NK-92 (cell line): Measurements from ENCODE around the gene ZBTB5.
"Not testable (repeated sequence)": the region's sequence is repeated elsewhere in the genome, so short reads cannot be mapped to it uniquely, and the experiment has no call there.

ENCODE experiments used
- DNase-seq: peaks from one replicate; lab custom pipeline; 2025; ENCODE audit not compliant: unreplicated experiment; lab: John Stamatoyannopoulos, UW

ZBTB5 gene

GRCh38 chr9:37486616-37487548 is 21.6 kb upstream of the ZBTB5 start:
- no peak for DNase-seq

- DNase-seq, result no peak
Measured at GRCh38 chr9:37486256-37486615, 21.0 kb upstream of the ZBTB5 start.

GRCh38 chr9:37485389-37486255 is 20.4 kb upstream of the ZBTB5 start, which contains the start of gene POLR1E:
POLR1E (plus strand) TSS chr9:37485948; CDS start chr9:37486048, 100 bp downstream.
- DNase-seq, result peak; percentile 36

GRCh38 chr9:37480759-37481158 is 15.5 kb upstream of the ZBTB5 start:
- DNase-seq, result no peak

GRCh38 chr9:37477987-37478619 is 12.9 kb upstream of the ZBTB5 start:
- DNase-seq, result not testable (repeated sequence)

- DNase-seq, result not testable (repeated sequence)
Measured at GRCh38 chr9:37477443-37477842, 12.2 kb upstream of the ZBTB5 start.

- no peak for DNase-seq
Measured at GRCh38 chr9:37476930-37477329, 11.7 kb upstream of the ZBTB5 start.

- DNase-seq, result no peak
Measured at GRCh38 chr9:37474438-37474837, 9.2 kb upstream of the ZBTB5 start.

- not testable (repeated sequence) for DNase-seq
Measured at GRCh38 chr9:37473982-37474381, 8.7 kb upstream of the ZBTB5 start.

- no peak for DNase-seq
Measured at GRCh38 chr9:37471942-37472684, 6.9 kb upstream of the ZBTB5 start.

GRCh38 chr9:37468620-37469019 is 3.4 kb upstream of the ZBTB5 start:
- no peak for DNase-seq

- DNase-seq, result not testable (repeated sequence)
Measured at GRCh38 chr9:37467530-37467929, 2.3 kb upstream of the ZBTB5 start.

GRCh38 chr9:37466037-37466709 is 923 bp upstream of the ZBTB5 start:
- DNase-seq, result no peak

GRCh38 chr9:37464426-37465248 is 613 bp downstream of the ZBTB5 start:
- DNase-seq, result peak; percentile 76

GRCh38 chr9:37464006-37464405 is 1.2 kb downstream of the ZBTB5 start:
- DNase-seq, result no peak

- no peak for DNase-seq
Measured at GRCh38 chr9:37456817-37457216, 8.4 kb downstream of the ZBTB5 start.

- no peak for DNase-seq
Measured at GRCh38 chr9:37455884-37456647, 9.2 kb downstream of the ZBTB5 start.

GRCh38 chr9:37454238-37454637 is 11.0 kb downstream of the ZBTB5 start:
- DNase-seq, result no peak
